NAMALWA (cell line): ENCODE data around the gene PCDHGC4.

Experiments used
- DNase-seq: peaks from one replicate; pipeline ENCODE4 v3.0.0-alpha.2; 2015; ENCODE audit warnings: low spot score

Gene PCDHGC4

DNA sequence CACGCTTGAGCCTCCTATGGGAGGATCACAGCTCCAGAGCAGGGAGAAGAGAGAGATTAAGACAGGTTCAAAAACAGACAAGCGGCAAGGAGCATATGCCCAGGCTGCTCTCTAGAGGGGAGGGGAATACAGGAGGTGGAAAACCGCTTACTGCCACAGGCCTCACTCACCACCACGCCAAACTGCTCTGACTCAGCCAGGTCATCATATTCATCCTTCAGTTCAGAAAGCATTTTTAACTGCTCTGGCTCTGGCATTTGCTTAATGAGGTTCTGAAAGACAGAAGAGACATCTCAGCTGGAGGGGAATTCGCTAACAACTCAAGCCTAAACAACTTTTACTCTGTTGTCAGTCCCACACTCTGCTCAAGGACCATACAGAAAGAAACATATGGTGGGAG, 44.2 kb downstream of the PCDHGC4 start:
- peak; percentile 22 for DNase-seq

DNA sequence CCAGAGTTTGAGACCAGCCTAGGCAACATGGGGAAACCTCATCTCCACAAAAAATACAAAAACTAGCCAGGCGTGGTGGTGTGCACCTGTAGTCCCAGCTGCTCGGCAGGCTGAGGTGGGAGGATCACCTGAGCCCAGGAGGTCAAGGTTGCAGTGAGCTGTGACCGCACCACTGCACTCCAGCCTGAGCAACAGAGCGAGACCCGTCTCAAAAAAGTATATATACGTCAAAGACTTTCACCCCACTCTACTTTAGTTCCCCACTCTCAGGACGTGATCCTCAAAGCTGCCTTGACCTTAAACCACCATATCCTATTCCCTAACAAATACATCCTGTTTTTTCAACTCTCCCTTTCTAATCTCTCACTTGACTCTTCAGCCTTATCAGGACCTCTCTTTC, 45.0 kb downstream of the PCDHGC4 start:
- peak; percentile 35 for DNase-seq

DNA sequence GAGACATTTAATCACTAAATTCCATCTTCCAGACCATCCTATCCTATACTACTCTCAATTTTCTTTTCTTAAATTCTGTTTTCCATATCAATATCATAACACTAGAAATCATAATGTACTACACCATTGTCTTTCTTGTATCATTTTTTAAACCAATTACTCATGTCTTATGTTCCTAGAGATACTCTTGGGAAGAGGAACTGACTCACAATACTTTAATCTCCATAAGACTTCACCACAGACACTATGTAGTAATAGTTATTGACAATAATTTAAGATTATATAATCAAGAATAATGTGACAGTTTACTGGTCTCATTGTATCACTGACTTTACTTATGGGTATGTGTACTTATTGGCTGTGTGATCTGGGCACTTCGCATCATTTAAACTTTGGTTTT, 47.9 kb downstream of the PCDHGC4 start:
- DNase-seq = no peak

DNA sequence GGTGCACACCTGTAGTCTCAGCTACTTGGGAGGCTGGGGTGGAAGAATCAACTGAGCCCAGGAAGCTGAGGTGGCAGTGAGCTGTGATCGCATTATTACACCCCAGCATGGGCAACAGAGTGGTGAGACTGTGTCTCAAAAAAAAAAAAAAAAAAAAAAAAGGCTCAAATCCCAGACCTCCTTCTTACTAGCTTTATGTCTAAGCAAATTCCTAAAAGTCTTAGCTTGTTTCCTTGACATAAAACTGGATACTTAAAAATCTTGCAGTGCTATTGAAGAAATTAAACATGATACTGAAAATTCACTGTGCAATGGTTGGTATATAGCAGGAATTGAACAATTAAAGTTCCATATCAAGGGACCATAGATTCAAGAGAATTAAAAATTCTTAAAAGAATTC, 49.1 kb downstream of the PCDHGC4 start:
- DNase-seq = no peak

DNA sequence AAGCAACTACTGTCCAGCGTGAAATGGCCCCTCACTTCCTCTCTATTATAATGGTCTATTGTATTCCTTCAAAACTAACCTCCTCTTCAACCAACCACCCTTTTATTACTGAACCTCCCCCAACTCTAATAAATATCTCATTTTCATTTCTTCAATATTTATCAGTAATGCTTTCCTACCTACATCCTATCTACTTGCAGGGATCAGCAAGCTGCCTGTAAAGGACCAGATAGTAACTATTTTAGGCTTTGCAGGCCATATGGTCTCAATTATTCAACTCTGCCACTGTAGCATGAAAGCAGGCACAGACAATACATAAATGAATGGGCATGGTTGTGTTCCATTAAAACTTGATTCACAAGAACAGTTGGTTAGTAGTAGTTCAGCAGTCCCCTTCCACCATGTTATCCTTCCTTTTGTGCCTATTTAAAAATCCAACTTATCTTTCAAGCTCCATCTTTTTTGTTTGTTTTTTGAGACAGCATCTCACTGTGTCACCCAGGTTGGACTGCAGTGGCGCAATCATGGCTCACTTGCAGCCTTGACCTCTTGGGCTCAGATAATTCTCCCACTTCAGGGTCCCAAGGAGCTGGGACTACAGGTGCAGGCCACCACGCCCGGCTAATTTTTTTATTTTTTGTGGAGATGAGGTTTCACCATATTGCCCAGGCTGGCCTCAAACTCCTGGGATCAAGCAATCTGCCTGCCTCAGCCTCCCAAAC, 49.8 kb downstream of the PCDHGC4 start:
- DNase-seq = no peak
